ENCODE measurements around the gene HOXD3.

Gene HOXD3

DNA sequence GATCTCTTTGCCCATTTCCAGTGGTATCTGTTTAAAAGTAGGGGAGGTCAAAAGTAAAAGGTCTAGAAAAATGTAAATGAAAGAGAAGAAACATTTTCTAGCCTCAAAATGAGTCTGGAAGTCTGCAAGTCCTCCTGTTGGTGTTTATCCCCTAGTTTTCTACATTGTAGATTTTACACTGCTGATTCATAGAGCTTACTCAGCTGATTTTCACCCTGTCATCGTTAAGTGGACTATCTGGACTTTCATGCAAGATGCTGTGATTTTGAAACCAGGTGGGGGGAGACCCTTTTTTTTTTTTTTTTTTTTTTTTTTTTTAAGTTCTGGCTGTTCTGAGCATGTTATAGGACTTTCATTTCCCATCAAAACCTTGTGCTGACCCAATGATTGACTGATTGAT lies 10.3 kb downstream of the HOXD3 start:
- peaks cover 13% of the 10 kb centered on the region for H3K4me1 Mint-ChIP-seq (ENCODE audit: low read depth)
- no peaks in the 10 kb centered on the region for H3K9me3 Mint-ChIP-seq
- H3K4me3 Mint-ChIP-seq = no peak overlapping the region
- peaks cover 93% of the 10 kb centered on the region for H3K27me3 Mint-ChIP-seq
- no peaks in the 10 kb centered on the region for H3K36me3 Mint-ChIP-seq (ENCODE audit: low read depth)
- DNase-seq = no peak
- no peak overlapping the region for H3K27ac Mint-ChIP-seq

GRCh38 chr2:176169181-176169580 lies 12.1 kb downstream of the HOXD3 start:
- no peak overlapping the region for H3K27ac Mint-ChIP-seq
- peaks cover 23% of the 10 kb centered on the region for H3K4me1 Mint-ChIP-seq (ENCODE audit: low read depth)
- no peak overlapping the region for H3K4me3 Mint-ChIP-seq
- H3K9me3 Mint-ChIP-seq = no peaks in the 10 kb centered on the region
- no peak for DNase-seq
- no peaks in the 10 kb centered on the region for H3K36me3 Mint-ChIP-seq (ENCODE audit: low read depth)
- peaks cover 95% of the 10 kb centered on the region for H3K27me3 Mint-ChIP-seq

GRCh38 chr2:176169711-176170110 lies 12.6 kb downstream of the HOXD3 start:
- no peak overlapping the region for H3K4me3 Mint-ChIP-seq
- peaks cover 24% of the 10 kb centered on the region for H3K4me1 Mint-ChIP-seq (ENCODE audit: low read depth)
- no peaks in the 10 kb centered on the region for H3K36me3 Mint-ChIP-seq (ENCODE audit: low read depth)
- no peaks in the 10 kb centered on the region for H3K9me3 Mint-ChIP-seq
- H3K27me3 Mint-ChIP-seq = peaks cover 95% of the 10 kb centered on the region
- H3K27ac Mint-ChIP-seq = no peak overlapping the region
- DNase-seq = no peak

- Mint-ChIP-seq H3K27ac (no peak overlapping the region), H3K9me3 (no peaks in the 10 kb centered on the region)
Observed at GRCh38 chr2:176170602-176171305, 13.6 kb downstream of the HOXD3 start.

DNA sequence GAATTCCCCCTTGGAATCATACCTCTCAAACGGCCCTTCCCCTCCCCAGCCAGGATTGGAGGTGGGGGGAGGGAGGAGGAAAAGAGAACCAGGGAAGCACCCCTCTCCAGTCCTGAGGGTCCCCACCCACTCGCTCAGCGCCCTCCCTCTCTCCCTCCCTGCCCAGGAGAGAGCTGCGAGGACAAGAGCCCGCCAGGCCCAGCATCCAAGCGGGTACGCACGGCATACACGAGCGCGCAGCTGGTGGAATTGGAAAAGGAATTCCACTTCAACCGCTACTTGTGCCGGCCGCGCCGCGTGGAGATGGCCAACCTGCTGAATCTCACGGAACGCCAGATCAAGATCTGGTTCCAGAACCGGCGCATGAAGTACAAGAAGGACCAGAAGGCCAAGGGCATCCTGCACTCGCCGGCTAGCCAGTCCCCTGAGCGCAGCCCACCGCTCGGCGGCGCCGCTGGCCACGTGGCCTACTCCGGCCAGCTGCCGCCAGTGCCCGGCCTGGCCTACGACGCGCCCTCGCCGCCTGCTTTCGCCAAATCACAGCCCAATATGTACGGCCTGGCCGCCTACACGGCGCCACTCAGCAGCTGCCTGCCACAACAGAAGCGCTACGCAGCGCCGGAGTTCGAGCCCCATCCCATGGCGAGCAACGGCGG lies 14.4 kb downstream of the HOXD3 start:
- DNase-seq = no peak
- Mint-ChIP-seq H3K36me3 (ENCODE audit: low read depth) (no peaks in the 10 kb centered on the region), H3K4me3 (no peak overlapping the region), H3K9me3 (no peaks in the 10 kb centered on the region), H3K27ac (no peak overlapping the region), H3K27me3 (peaks cover 95% of the 10 kb centered on the region), H3K4me1 (ENCODE audit: low read depth) (peaks cover 24% of the 10 kb centered on the region)

More at GRCh38 chr2:176170602-176171305, 13.6 kb downstream of the HOXD3 start:
- Mint-ChIP-seq H3K4me3 (no peak overlapping the region), H3K4me1 (ENCODE audit: low read depth) (peaks cover 24% of the 10 kb centered on the region), H3K36me3 (ENCODE audit: low read depth) (no peaks in the 10 kb centered on the region), H3K27me3 (peaks cover 95% of the 10 kb centered on the region)
- no peak for DNase-seq

- Mint-ChIP-seq H3K4me3 (no peak overlapping the region), H3K27ac (no peak overlapping the region), H3K36me3 (ENCODE audit: low read depth) (no peaks in the 10 kb centered on the region), H3K27me3 (peaks cover 95% of the 10 kb centered on the region), H3K4me1 (ENCODE audit: low read depth) (peaks cover 24% of the 10 kb centered on the region), H3K9me3 (no peaks in the 10 kb centered on the region)
- DNase-seq = peak; percentile 32
Observed at GRCh38 chr2:176172007-176172894, 15.1 kb downstream of the HOXD3 start.

DNA sequence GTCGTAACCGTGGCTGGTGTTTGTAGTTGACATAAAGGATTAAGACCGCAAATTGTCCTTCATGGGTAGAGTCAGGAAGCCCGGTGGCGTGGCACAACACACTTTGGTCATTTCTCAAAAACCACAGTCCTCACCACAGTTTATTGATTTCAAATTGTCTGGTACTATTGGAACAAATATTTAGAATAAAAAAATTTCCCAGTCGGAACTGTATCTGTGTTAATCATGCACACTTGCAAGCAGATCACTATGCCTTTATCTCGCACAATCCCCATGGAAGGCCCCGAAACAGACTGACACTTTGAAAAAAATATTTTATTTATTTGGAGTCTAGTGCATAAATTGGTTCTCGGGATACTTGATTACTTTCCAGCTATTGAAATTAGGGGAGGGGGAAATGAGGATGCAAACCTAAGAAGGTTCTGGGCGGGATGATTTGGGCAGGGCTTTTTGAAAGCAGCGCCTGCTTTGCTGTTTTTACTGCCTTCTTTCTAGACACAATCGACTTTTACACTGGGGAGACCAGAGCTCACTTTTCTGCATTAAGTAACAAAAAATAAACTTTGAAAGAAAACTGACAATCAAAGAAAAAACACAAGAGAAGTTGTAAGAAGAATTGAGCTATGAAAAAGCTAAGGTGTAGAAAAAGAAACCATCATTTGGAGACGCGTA lies 15.9 kb downstream of the HOXD3 start:
- Mint-ChIP-seq H3K36me3 (ENCODE audit: low read depth) (no peaks in the 10 kb centered on the region), H3K27me3 (peaks cover 95% of the 10 kb centered on the region), H3K4me3 (no peak overlapping the region), H3K9me3 (no peaks in the 10 kb centered on the region), H3K4me1 (ENCODE audit: low read depth) (peaks cover 26% of the 10 kb centered on the region), H3K27ac (no peak overlapping the region)
- no peak for DNase-seq

DNA sequence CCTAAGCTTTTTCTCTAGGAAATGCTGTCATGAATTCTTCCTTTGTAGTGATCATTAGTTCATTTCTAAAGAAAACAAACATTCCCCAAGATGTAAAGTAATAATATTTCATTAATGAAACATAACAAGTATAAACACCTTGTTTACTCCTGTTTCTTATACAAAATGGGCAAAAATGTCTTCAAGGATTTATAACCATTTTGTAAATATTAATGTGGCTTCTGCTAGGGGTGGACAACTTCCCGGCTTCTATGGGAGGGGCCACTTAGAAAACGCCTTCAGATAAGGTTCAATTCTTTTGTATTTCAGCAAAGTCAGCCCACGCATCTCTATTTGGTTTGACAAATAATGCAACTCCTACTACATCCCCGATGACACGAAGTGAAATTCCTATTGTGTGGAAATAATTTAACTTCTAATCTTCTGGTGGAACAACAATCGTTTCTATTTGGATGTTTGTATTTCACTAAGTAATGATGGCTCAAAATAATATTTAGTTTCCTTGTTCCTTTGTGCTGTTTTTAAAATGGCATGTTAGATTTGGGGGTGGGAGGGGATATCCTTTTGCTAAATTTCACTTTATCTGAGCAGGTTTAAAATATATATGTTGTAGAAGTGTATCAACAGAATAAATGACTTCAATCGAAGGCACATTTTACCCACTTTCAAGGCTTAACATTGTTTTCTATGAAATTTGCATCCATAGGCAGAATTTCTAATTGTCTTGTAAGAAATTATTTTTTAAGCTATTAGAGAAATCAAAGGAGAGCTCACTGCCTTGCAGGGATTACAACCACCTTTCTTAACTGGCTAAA lies 16.7 kb downstream of the HOXD3 start:
- DNase-seq = no peak
- H3K4me1 Mint-ChIP-seq (ENCODE audit: low read depth) = peaks cover 29% of the 10 kb centered on the region
- H3K27me3 Mint-ChIP-seq = peaks cover 98% of the 10 kb centered on the region
- H3K4me3 Mint-ChIP-seq = no peak overlapping the region
- no peak overlapping the region for H3K27ac Mint-ChIP-seq
- H3K36me3 Mint-ChIP-seq (ENCODE audit: low read depth) = no peaks in the 10 kb centered on the region
- no peaks in the 10 kb centered on the region for H3K9me3 Mint-ChIP-seq

DNA sequence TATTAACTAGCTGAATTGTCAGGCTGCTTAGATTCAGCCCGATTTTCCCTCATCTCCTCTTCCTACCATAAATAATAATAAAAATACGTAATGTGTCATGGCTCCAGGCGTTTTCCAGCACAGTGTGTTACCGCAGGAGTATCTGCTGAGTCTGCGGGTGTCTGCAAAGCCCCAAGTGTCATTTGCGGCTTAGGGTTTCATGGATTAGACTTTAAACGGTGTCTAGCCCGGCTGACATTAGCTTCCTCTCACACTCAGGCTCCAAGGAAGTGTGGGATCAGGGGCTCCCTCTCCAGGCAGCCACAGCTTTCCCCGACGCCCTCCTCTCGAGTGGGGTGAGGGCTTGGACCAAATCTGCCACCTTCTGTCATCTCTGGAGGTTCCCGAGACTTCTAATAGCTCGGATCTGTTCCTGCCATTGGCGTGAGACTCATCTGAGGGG lies 17.3 kb downstream of the HOXD3 start:
- no peak overlapping the region for H3K4me3 Mint-ChIP-seq
- peaks cover 29% of the 10 kb centered on the region for H3K4me1 Mint-ChIP-seq (ENCODE audit: low read depth)
- DNase-seq = no peak
- no peaks in the 10 kb centered on the region for H3K9me3 Mint-ChIP-seq
- peaks cover 98% of the 10 kb centered on the region for H3K27me3 Mint-ChIP-seq
- no peak overlapping the region for H3K27ac Mint-ChIP-seq
- H3K36me3 Mint-ChIP-seq (ENCODE audit: low read depth) = no peaks in the 10 kb centered on the region

DNA sequence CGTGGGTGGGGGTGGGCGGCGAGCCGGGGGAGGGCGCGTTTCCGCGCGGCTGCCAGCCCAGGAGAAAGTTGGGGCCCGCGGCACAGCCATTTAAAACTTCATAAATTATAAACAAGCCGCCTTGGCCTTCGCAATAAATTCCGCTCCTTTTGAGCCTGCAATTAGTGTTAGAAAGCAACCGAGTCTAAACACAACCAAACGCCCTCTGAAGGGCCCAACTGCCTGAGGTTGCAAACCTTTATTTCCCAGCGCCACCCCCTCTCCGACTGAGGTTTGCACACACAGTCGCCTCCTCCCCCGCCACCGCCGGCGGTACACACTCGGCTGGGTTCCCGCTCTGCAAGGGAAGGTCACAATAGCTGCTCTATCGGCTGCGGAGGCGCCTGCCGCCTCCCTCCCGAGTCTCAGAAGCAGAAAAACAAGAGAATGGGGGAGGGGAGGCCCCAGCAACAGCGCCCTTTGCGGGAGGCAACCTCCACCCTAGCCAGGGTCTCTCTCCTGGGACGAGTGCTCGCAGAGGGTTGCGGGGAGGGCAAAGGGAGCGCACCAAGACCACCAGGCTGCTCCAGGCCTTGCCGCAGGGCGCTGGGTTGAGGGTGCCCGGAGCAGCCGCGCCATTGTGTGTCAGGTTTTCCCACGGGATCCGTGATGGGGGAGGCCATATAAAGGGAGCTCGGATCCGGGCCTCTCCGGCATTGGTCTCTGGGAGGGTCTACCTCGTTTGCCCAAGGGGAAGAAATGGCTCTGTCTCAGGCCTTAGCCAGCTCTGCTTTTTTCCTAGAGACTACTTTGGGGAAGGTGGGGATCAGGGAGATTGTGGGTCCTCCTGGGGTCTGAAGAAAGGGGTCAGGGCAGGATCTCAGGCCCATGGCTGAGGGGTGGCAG lies 18.0 kb downstream of the HOXD3 start:
- Mint-ChIP-seq H3K27ac (no peak overlapping the region), H3K9me3 (no peaks in the 10 kb centered on the region), H3K4me1 (ENCODE audit: low read depth) (peaks cover 29% of the 10 kb centered on the region), H3K27me3 (peaks cover 98% of the 10 kb centered on the region), H3K4me3 (peak overlapping the region; percentile 33), H3K36me3 (ENCODE audit: low read depth) (no peaks in the 10 kb centered on the region)
- DNase-seq = no peak

DNA sequence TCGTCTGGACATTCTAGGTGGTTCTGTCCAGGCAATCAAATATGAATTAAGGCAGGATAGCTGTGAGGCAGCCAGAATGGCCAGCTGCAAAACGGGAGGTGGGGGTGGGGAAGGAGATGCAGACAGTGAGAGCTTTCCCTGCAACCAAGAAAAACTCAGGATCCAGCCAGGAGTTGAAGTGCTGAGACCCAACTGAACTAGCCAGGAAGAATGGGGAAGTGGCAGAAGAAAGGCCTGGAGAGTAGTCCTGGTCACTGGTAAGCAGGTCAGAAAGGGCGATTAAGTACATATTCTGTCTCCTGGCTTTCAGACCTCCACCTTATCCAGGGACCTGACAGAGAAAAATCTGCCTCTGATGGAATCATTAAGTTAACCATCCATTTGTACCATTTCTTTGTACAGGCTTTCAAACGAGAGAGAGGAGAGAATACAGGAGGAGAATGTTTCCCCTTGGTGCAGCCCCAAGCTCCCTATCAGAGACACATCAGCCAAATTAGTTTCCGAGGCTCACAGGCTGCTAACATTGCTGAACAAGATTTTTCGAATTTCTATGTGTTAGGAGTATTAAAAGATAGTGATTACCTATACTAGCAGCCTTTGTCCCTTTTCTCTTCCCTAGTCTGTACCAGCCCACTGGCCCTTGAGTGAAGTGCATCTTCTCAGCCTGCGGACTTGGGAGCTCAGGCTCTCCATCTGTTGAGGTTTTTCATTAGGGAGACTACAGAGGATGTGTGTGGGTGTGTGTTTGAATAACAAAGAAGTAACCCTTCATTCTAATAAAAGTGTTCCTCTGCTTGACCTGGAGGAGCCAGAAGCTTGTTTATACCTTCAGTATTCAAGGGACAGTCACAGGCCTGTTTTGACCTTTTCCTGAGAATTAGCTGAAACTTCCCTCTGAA lies 18.9 kb downstream of the HOXD3 start:
- peaks cover 98% of the 10 kb centered on the region for H3K27me3 Mint-ChIP-seq
- H3K4me3 Mint-ChIP-seq = no peak overlapping the region
- no peaks in the 10 kb centered on the region for H3K9me3 Mint-ChIP-seq
- no peaks in the 10 kb centered on the region for H3K36me3 Mint-ChIP-seq (ENCODE audit: low read depth)
- peaks cover 29% of the 10 kb centered on the region for H3K4me1 Mint-ChIP-seq (ENCODE audit: low read depth)
- DNase-seq = no peak
- no peak overlapping the region for H3K27ac Mint-ChIP-seq

DNA sequence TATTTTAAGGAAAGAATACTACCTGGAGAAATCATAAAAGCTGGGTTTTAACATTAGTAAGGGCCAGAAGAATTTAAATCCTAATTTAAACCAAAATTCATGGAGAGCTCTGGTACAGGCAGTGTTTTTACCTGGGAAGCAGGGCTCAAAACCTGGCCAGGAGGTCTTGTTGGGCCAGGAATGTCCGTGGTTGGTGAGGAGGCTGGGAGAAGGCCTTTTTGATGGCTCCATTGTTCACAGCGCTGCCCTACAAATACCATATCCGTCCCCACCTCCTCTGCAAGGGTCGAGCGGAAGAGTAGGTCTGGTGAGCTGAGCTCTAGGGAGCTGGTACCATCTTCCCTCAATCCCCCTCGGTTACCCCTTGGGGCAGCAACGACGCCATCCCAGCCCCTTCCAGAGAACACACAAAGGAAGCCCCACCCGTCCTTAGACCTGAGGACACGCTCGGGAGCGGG lies 20.5 kb downstream of the HOXD3 start:
- Mint-ChIP-seq H3K4me3 (no peak overlapping the region), H3K36me3 (ENCODE audit: low read depth) (no peaks in the 10 kb centered on the region), H3K4me1 (ENCODE audit: low read depth) (peaks cover 23% of the 10 kb centered on the region), H3K27me3 (peaks cover 93% of the 10 kb centered on the region), H3K9me3 (no peaks in the 10 kb centered on the region), H3K27ac (no peak overlapping the region)
- no peak for DNase-seq
